K562 (cell line): ENCODE data around the gene HES4. TPM values are rescaled to one million over a fixed set of nuclear protein-coding genes. Genes with fewer than 3 reads are reported as not detected.

Experiments used
- CEBPB ChIP-seq: fragments of 450-650 bp; IDR thresholded peaks from 2 replicates; pipeline ENCODE4 v1.6.1; 2016; ENCODE audit warnings: missing genetic modification characterization, missing compliant biosample characterization
- DMBX1 ChIP-seq: fragments of 250-450 bp; sonication (Bioruptor Pico); IDR thresholded peaks from 2 replicates; pipeline ENCODE4 v1.8.0; 2022; ENCODE audit warnings: inconsistent platforms, mild to moderate bottlenecking, moderate library complexity, borderline replicate concordance
- E2F5 ChIP-seq: sonication (generic); formaldehyde crosslinking; IDR thresholded peaks from 2 replicates; pipeline ENCODE4 v1.8.0; 2022; ENCODE audit warnings: mild to moderate bottlenecking, missing genetic modification reagents
- EHMT2 ChIP-seq: fragments of 450-650 bp; IDR thresholded peaks from 2 replicates; pipeline ENCODE4 v1.6.1; 2018; ENCODE audit warnings: antibody characterized with exemption
- GTF3C2 ChIP-seq: IDR thresholded peaks from 3 replicates; pipeline ENCODE4 v1.6.1; 2011; ENCODE audit warnings: borderline replicate concordance, mild to moderate bottlenecking, moderate library complexity; ENCODE audit not compliant: insufficient read length; ENCODE audit errors: extremely low read depth
- LCOR ChIP-seq: sonication (generic); formaldehyde crosslinking; IDR thresholded peaks from 2 replicates; pipeline ENCODE4 v1.8.0; 2022; ENCODE audit warnings: mild to moderate bottlenecking, missing genetic modification reagents
- MBD1 ChIP-seq: fragments of 250-450 bp; sonication (Bioruptor Pico); IDR thresholded peaks from 2 replicates; pipeline ENCODE4 v1.8.0; 2022; ENCODE audit warnings: inconsistent platforms
- NFIX ChIP-seq: fragments of 250-450 bp; sonication (Bioruptor Pico); IDR thresholded peaks from 2 replicates; pipeline ENCODE4 v1.4.0; 2020; ENCODE audit warnings: low read depth, mild to moderate bottlenecking, moderate library complexity
- POLR2AphosphoS5 ChIP-seq: IDR thresholded peaks from 2 replicates; pipeline ENCODE4 v1.6.1; 2011; ENCODE audit warnings: mild to moderate bottlenecking, low read depth, low read length, moderate library complexity; ENCODE audit not compliant: control insufficient read depth, insufficient read depth
- SLC30A9 ChIP-seq: fragments of 250-450 bp; sonication (Bioruptor Pico); IDR thresholded peaks from 2 replicates; pipeline ENCODE4 v1.8.0; 2022; ENCODE audit warnings: mild to moderate bottlenecking, moderate library complexity
- ZNF592 ChIP-seq: fragments of 450-650 bp; IDR thresholded peaks from 2 replicates; pipeline ENCODE4 v1.6.1; 2017; ENCODE audit warnings: antibody characterized with exemption, mild to moderate bottlenecking
- ZSCAN32 ChIP-seq: fragments of 450-650 bp; formaldehyde crosslinking; IDR thresholded peaks from 2 replicates; pipeline ENCODE4 v1.4.0; 2020; ENCODE audit warnings: mild to moderate bottlenecking, moderate library complexity
- polyA plus RNA-seq, 8 experiments: library from polyadenylated mRNA; depleted of rRNA in 4 of 8; stranded (reverse) in 5 of 8; unstranded in 3 of 8; fragments of >200 nt; fragmentation: Nextera tagmentation in 2 of 8; fragmentation: Illumina TruSeq in 1 of 8; extraction: Ambion mirVana in 2 of 8; extraction: Trizol in 1 of 8; gene quantifications; 2 replicates each; pipeline versions ENCODE4 v1.2.1 to v1.2.3, GENCODE V29; 2011 to 2014; ENCODE audit warnings: inconsistent platforms in 1 of 8, missing spikeins in 1 of 8
- total RNA-seq, 7 experiments: library from RNA; depleted of rRNA in 6 of 7; stranded (reverse); fragments of >200 nt in 6 of 7; fragmentation: Illumina TruSeq in 2 of 7; extraction: Trizol in 2 of 7; gene quantifications; 2 replicates each; pipeline versions ENCODE4 v1.2.1 to v1.2.3, GENCODE V29; 2011 to 2021; ENCODE audit warnings: low replicate concordance in 1 of 7
- TF ChIP-seq, protein P1 (sequence below): sonication (generic); formaldehyde crosslinking; IDR thresholded peaks from 2 replicates; pipeline ENCODE4 v1.8.0; 2022; ENCODE audit warnings: missing genetic modification reagents, mild to moderate bottlenecking, moderate library complexity, borderline replicate concordance

HES4 gene
- total and polyA plus RNA-seq, 9 of the 15 experiments (the other 6 are each of a cell fraction or from before 2014, with no cell fraction given) = 0.21 to 43.7 (median 5.3) TPM; not detected in 2

- TF ChIP-seq LCOR (CRISPR knock-in tag) = 0 out of 2 replicates have a peak, but pooled peaks have one; percentile 17
- TF ChIP-seq E2F5 (CRISPR knock-in tag) = no peak
- no peak for TF ChIP-seq GTF3C2
- no peak for TF ChIP-seq ZSCAN32
- no peak; the same call in 1 of the 2 replicates for TF ChIP-seq POLR2AphosphoS5
- no peak for TF ChIP-seq NFIX (CRISPR knock-in tag)
- no peak for TF ChIP-seq MBD1 (CRISPR knock-in tag)
- no peak for TF ChIP-seq SLC30A9 (CRISPR knock-in tag)
- TF ChIP-seq EHMT2 = no peak
- 0 out of 2 replicates have a peak, but pooled peaks have one; percentile 31 for TF ChIP-seq DMBX1
- TF ChIP-seq ZNF592 = no peak
- TF ChIP-seq CEBPB (tag) = no peak
- TF ChIP-seq, protein P1, sequence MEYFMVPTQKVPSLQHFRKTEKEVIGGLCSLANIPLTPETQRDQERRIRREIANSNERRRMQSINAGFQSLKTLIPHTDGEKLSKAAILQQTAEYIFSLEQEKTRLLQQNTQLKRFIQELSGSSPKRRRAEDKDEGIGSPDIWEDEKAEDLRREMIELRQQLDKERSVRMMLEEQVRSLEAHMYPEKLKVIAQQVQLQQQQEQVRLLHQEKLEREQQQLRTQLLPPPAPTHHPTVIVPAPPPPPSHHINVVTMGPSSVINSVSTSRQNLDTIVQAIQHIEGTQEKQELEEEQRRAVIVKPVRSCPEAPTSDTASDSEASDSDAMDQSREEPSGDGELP = peak; percentile 57
Observed at GRCh38 chr1:966704-967300, 33.1 kb downstream of the HES4 start (continued).
